Left lung (tissue), 10 donors: ENCODE results near the gene AVL9. TPM values are rescaled to one million over a fixed set of nuclear protein-coding genes. Genes with fewer than 3 reads are reported as not detected.
"Not testable (repeated sequence)": the region's sequence is repeated elsewhere in the genome, so short reads cannot be mapped to it uniquely, and the experiment has no call there.

Source experiments
- ATAC-seq: fragments of 200-7000 bp; cut with Tn5 transposase; one replicate; pipeline ENCODE4 v1.9.1; 2020; ENCODE audit warnings: moderate library complexity
- DNase-seq, 4 donors: peaks; one replicate each; pipeline ENCODE4 v3.0.0-alpha.2; 2013 to 2020
- H3K27ac ChIP-seq, 2 donors: fragments of 200-600 bp; sonication (generic) in 1 of 2; one replicate each; pipeline versions ENCODE4 v1.5.0 to v1.8.0; 2020 to 2021
- H3K27me3 ChIP-seq, 2 donors: fragments of 200-600 bp; sonication (generic) in 1 of 2; one replicate each; pipeline versions ENCODE4 v1.5.0 to v1.8.0; 2020 to 2021
- H3K36me3 ChIP-seq, 2 donors: fragments of 200-600 bp; sonication (generic) in 1 of 2; one replicate each; pipeline versions ENCODE4 v1.5.0 to v1.8.0; 2020 to 2021
- H3K4me1 ChIP-seq, 2 donors: fragments of 200-600 bp; one replicate each; pipeline ENCODE4 v1.8.0; 2021
- H3K4me3 ChIP-seq, 2 donors: fragments of 200-600 bp; sonication (generic) in 1 of 2; one replicate each; pipeline versions ENCODE4 v1.5.0 to v1.8.0; 2020 to 2021; ENCODE audit warnings: mild to moderate bottlenecking in 1 of 2
- H3K9me3 ChIP-seq, 2 donors: fragments of 200-600 bp; sonication (generic) in 1 of 2; one replicate each; pipeline versions ENCODE4 v1.5.0 to v1.8.0; 2020 to 2021
- intact Hi-C, 2 donors: fragments of 100-400 bp; cut with DNase I; formaldehyde crosslinking; loops; one replicate each; pipeline versions ENCODE4 v1.11.2 to v1.14.2; 2022
- polyA plus RNA-seq, 6 donors: library from polyadenylated mRNA; unstranded; fragments of 120-200 nt; gene quantifications; one replicate each; pipeline ENCODE4 v1.2.1, GENCODE V29; 2013; ENCODE audit not compliant: insufficient read length in 6 of 6
- total RNA-seq, 2 donors: library from RNA; stranded (reverse); fragmentation: NEBNext Ultra II Directional; extraction: Animal tissue kit (Norgen Biotek cat#: 25700); gene quantifications; one replicate each; pipeline ENCODE4 v1.2.1, GENCODE V29; 2021
- TF ChIP-seq, protein P1 (sequence below), 2 donors: fragments of 200-600 bp; sonication (generic) in 1 of 2; IDR thresholded peaks; one replicate each; pipeline versions ENCODE4 v1.5.0 to v1.8.0; 2021; ENCODE audit warnings: antibody characterized with exemption in 2 of 2
- donor health status: DM: no; HTN: yes; CAD: no.
- donor health status: DM: no; HTN: no; CAD: no.

The AVL9 gene
- total and polyA plus RNA-seq, 8 donors: 27.6 to 44.2 (median 30.8) TPM

DNA sequence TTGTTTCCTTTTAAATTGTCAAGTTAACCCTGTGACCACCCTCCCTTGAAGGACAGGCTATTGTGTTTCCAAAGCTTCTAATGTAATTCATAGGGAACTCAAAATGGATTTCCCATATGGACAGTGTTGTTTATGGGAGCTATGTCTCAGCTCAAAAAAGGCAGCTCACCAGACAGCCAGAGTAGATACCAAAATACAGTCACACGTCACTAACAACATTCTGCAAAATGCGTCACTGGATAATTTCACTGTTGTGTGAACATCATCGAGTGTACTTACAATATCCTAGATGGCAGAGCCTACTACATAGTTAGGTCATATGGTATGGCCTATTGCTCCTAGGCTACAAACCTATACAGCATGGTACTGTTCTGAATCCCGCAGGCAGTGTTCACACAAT lies 97.4 kb downstream of the AVL9 start:
- peaks cover 7 to 12% of the 10 kb centered on the region in 2 donors for H3K4me1 ChIP-seq
- TF ChIP-seq, protein P1, sequence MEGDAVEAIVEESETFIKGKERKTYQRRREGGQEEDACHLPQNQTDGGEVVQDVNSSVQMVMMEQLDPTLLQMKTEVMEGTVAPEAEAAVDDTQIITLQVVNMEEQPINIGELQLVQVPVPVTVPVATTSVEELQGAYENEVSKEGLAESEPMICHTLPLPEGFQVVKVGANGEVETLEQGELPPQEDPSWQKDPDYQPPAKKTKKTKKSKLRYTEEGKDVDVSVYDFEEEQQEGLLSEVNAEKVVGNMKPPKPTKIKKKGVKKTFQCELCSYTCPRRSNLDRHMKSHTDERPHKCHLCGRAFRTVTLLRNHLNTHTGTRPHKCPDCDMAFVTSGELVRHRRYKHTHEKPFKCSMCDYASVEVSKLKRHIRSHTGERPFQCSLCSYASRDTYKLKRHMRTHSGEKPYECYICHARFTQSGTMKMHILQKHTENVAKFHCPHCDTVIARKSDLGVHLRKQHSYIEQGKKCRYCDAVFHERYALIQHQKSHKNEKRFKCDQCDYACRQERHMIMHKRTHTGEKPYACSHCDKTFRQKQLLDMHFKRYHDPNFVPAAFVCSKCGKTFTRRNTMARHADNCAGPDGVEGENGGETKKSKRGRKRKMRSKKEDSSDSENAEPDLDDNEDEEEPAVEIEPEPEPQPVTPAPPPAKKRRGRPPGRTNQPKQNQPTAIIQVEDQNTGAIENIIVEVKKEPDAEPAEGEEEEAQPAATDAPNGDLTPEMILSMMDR (IDR thresholded peaks at IDR 0.05): no peak
- no peaks in the 10 kb centered on the region for H3K9me3 ChIP-seq
- no peak overlapping the region for H3K4me3 ChIP-seq
- no peak for ATAC-seq
- DNase-seq: no peak
- intact Hi-C loops: no loop called here
- H3K27me3 ChIP-seq: no peaks in the 10 kb centered on the region
- peaks cover 0 to 23% of the 10 kb centered on the region in 2 donors for H3K36me3 ChIP-seq
- no peak overlapping the region for H3K27ac ChIP-seq

DNA sequence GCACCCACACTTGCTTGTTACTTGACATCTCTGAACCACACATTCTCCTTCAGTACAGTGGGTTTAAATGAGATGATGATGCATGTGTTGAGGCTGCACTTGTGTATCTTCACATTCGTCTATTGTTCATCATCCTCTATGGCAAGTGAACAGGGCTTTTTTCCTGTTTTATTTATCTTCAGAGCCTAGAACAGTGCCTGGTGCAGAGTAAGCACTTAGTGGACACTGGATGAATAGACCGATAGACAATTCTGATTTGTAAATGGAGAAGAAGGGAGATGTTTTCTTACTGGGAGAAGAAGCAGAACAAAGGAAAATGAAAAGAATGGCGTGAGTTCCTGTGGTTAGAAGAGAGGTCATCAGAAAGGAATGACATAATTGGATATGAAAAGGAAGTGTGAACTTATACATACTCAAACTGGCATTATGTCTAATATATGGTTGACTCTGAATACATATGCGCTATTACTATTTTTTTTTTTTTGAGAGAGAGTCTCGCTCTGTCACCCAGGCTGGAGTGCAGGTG lies 99.7 kb downstream of the AVL9 start:
- H3K4me3 ChIP-seq: no peak overlapping the region
- DNase-seq: no peak
- ATAC-seq: no peak
- no peaks in the 10 kb centered on the region for H3K27me3 ChIP-seq
- no peak overlapping the region for H3K27ac ChIP-seq
- no peaks in the 10 kb centered on the region for H3K9me3 ChIP-seq
- intact Hi-C loops: no loop called here
- H3K36me3 ChIP-seq: peaks cover 0 to 9% of the 10 kb centered on the region in 2 donors
- no peaks in the 10 kb centered on the region for H3K4me1 ChIP-seq
- TF ChIP-seq, protein P1 (IDR thresholded peaks at IDR 0.05): no peak

DNA sequence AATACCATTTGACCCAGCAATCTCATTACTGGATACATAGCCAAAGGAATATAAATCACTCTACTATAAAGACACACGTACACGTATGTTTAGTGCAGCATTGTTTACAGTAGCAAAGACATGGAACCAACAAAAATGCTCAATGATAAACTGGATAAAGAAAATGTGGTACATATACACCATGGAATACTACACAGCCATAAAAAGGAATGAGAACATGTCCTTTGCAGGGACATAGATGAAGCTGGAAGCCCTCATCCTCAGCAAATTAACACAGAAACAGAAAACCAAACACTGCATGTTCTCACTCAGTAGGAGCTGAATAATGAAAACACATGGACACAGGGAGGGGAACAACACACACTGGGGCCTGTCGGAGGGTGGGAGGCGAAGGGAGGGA lies 105.9 kb downstream of the AVL9 start:
- H3K36me3 ChIP-seq, DNase-seq, H3K27me3 ChIP-seq, ATAC-seq, H3K27ac ChIP-seq, H3K4me3 ChIP-seq, intact Hi-C loops, H3K4me1 ChIP-seq, H3K9me3 ChIP-seq: not testable (repeated sequence)

DNA sequence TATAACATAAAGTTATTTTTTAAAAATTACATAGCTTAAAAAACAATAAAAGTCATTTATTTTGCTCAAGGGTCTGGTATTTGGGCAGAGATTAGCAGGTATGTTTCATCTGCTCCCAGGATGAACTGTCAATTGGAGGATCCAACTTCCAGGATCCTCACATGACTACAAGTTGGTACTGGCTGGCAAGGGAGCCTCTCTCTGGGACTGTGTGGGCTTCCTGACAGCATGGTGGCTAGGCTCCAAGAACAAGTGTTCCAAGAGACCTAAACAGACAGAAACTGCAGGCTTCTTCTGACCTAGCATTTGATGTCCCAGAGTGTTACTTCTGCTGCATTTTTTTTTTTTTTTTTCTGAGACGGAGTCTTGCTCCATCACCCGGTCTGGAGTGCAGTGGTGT lies 107.2 kb downstream of the AVL9 start:
- TF ChIP-seq, protein P1 (IDR thresholded peaks at IDR 0.05): no peak
- H3K9me3 ChIP-seq: peaks cover 0 to 5% of the 10 kb centered on the region in 2 donors
- H3K27ac ChIP-seq: no peak overlapping the region
- intact Hi-C loops: no loop called here
- no peak for ATAC-seq
- H3K4me1 ChIP-seq: no peaks in the 10 kb centered on the region
- no peaks in the 10 kb centered on the region for H3K27me3 ChIP-seq
- no peak overlapping the region for H3K4me3 ChIP-seq
- H3K36me3 ChIP-seq: no peaks in the 10 kb centered on the region
- DNase-seq: no peak

DNA sequence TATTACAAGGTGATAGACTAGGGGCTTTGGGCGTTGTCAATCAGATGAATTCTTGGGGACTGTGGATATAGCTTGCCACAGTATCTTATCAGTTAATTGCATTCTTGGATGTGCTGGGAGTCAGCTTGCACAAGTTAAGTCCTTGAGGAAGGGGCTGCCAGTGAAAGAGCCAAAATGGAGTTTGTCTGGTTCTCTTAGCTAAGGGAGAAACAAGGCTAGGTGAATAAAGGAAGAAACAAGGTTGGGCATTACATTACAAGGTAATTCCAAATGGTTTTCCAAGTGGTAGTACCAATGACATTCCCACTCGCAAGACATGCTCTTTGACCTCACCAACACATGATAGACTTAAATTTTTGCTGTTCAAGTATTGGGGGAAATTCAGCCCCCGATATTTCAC lies 108.2 kb downstream of the AVL9 start:
- H3K36me3 ChIP-seq, H3K9me3 ChIP-seq, H3K27ac ChIP-seq, DNase-seq, ATAC-seq, intact Hi-C loops, H3K4me1 ChIP-seq, H3K27me3 ChIP-seq, H3K4me3 ChIP-seq: not testable (repeated sequence)

DNA sequence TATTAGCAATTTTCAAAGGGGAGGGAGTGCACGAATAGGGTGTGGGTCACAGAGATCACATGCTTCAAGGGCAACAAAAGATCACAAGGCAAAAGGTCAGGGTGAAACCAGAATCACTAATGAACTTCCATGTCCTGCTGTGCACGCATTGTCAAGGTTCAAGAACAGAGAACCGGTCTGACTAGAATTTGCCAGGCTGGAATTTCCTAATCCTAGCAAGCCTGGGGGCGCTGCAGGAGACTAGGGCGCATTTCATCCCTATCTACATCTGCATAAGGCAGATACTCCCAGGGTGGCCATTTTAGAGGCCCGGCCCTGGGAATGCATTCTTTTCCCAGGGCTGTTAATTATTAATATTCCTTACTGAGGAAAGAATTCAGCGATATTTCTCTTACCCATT lies 108.8 kb downstream of the AVL9 start:
- intact Hi-C loops, H3K4me3 ChIP-seq, H3K9me3 ChIP-seq, DNase-seq, ATAC-seq, H3K27me3 ChIP-seq, H3K4me1 ChIP-seq, H3K36me3 ChIP-seq, H3K27ac ChIP-seq: not testable (repeated sequence)

DNA sequence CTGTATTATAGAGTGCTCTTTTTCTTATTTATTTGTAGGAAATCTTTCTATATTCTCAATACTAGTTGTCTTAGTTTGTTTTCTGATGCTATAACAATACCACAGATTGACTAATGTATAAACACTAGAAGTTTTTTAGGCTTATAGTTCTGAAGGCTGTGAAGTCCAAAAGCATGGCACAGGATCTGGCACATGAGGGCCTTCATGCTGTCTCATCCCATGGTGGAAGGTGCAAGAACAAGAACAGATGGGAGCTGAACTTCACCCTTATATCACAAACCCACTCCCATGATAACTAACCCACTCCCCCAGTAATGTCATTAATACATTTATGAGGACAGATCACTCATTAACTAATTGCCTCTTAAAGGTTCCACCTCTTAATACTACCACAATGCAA lies 109.7 kb downstream of the AVL9 start:
- no peak overlapping the region for H3K4me3 ChIP-seq
- no peaks in the 10 kb centered on the region for H3K4me1 ChIP-seq
- intact Hi-C loops: no loop called here
- ATAC-seq (no peak), DNase-seq (no peak)
- no peaks in the 10 kb centered on the region for H3K27me3 ChIP-seq
- H3K27ac ChIP-seq: no peak overlapping the region
- H3K36me3 ChIP-seq: no peaks in the 10 kb centered on the region
- H3K9me3 ChIP-seq: peaks cover 0 to 5% of the 10 kb centered on the region in 2 donors
- TF ChIP-seq, protein P1 (IDR thresholded peaks at IDR 0.05): no peak
